Activated CD8-positive, alpha-beta memory T cell treated with anti-CD3 and anti-CD28 coated beads for 4 hours (primary cell): Measurements from ENCODE around the gene TARM1.

ENCODE experiments used
- DNase-seq, 2 donors: peaks; one replicate each; pipeline ENCODE4 v3.0.0-alpha.2; 2020; ENCODE audit warnings: low read depth in 2 of 2

TARM1 gene

GRCh38 chr19:54030895-54031586 lies 50.1 kb downstream of the TARM1 start:
- DNase-seq = no peak

GRCh38 chr19:54029930-54030490 lies 51.2 kb downstream of the TARM1 start:
- peak in 1 of 2 donors; percentile 11 for DNase-seq

GRCh38 chr19:54029301-54029700 lies 51.9 kb downstream of the TARM1 start:
- no peak for DNase-seq

- no peak for DNase-seq
These were observed 54.5 kb downstream of the TARM1 start for GRCh38 chr19:54026656-54027055.

GRCh38 chr19:54024660-54025059 lies 56.5 kb downstream of the TARM1 start:
- no peak for DNase-seq

GRCh38 chr19:54023191-54023590 lies 58.0 kb downstream of the TARM1 start:
- no peak for DNase-seq

GRCh38 chr19:54021932-54022331 lies 59.2 kb downstream of the TARM1 start:
- no peak for DNase-seq

- no peak for DNase-seq
These were observed 59.8 kb downstream of the TARM1 start for GRCh38 chr19:54021363-54021762.
